ENCODE data around the gene AGMO. TPM values are rescaled to one million over a fixed set of nuclear protein-coding genes. Genes with fewer than 3 reads are reported as not detected.
A peak's percentile ranks its signal among the peaks of the same experiment; 100 is the strongest.

Gene AGMO
- polyA plus RNA-seq, 2 of the 4 experiments (the other 2 are of a cell fraction): 2.6 to 7.9 TPM

- TF ChIP-seq RAD21 (conservative IDR thresholded peaks at IDR 0.05 in 1 of 2, IDR thresholded peaks at IDR 0.05 in 1 of 2) (peak; percentile 70 to 73), ESRRA (IDR thresholded peaks at IDR 0.05; ENCODE audit: borderline replicate concordance, low read length) (no peak), KDM5A (IDR thresholded peaks at IDR 0.05) (no peak)
These were observed 235.7 kb downstream of the AGMO start (continued) for GRCh38 chr7:15326044-15326644.

GRCh38 chr7:15323550-15323949 lies 238.3 kb downstream of the AGMO start:
- Histone ChIP-seq H3K4me3 (no peak overlapping the region), H3K27ac (no peak overlapping the region), H3K4me1 (no peaks in the 10 kb centered on the region), H3K4me2 (no peak overlapping the region), H3K9me3 (no peaks in the 10 kb centered on the region)
- WGBS (ENCODE audit: missing lambda C conversion rate): 43% methylated on average over 6 of the region's 6 CpGs
- FAIRE-seq (no peak), ATAC-seq (no peak), DNase-seq (ENCODE audit: low read depth in 1 of 2, low spot score in 1 of 2) (no peak)
- CTCF ChIA-PET: interaction anchor here (0.7 kb wide), 1 partner anchor 398 kb away, joined by 3 read pairs; no protein-coding TSS in a partner anchor
- TF ChIP-seq KDM1A (IDR thresholded peaks at IDR 0.05; ENCODE audit: low read depth): no peak
- no peak for TF ChIP-seq BHLHE40 (IDR thresholded peaks at IDR 0.05; ENCODE audit: low read depth, low read length)
- no peak for TF ChIP-seq FOSL2 (IDR thresholded peaks at IDR 0.05)
- no peak for TF ChIP-seq FOSL2 (CRISPR knock-in tag; IDR thresholded peaks at IDR 0.05)
- TF ChIP-seq RAD21 (conservative IDR thresholded peaks at IDR 0.05 in 1 of 2, IDR thresholded peaks at IDR 0.05 in 1 of 2): no peak
- TF ChIP-seq RCOR1 (IDR thresholded peaks at IDR 0.05; ENCODE audit: low read depth, low read length): no peak
- TF ChIP-seq MYC (IDR thresholded peaks at IDR 0.05; ENCODE audit: borderline replicate concordance, low read length): no peak
- no peak for TF ChIP-seq CHD2 (IDR thresholded peaks at IDR 0.05; ENCODE audit: low read length, partially characterized antibody)
- no peak for TF ChIP-seq ATOH8 (CRISPR knock-in tag; IDR thresholded peaks at IDR 0.05; ENCODE audit: low read depth)
- no peak for TF ChIP-seq TP53 (CRISPR knock-in tag; IDR thresholded peaks at IDR 0.05)
- no peak for TF ChIP-seq RFX5 (IDR thresholded peaks at IDR 0.05)
- no peak for TF ChIP-seq EHF (CRISPR knock-in tag; IDR thresholded peaks at IDR 0.05)
- TF ChIP-seq ZC3H11A (IDR thresholded peaks at IDR 0.05): no peak
- POLR2A ChIA-PET: no interaction called here

GRCh38 chr7:15317215-15317614 lies 244.6 kb downstream of the AGMO start:
- ATAC-seq: no peak
- FAIRE-seq: no peak
- Histone ChIP-seq H3K4me3 (no peak overlapping the region), H3K4me1 (no peaks in the 10 kb centered on the region), H3K9me3 (no peaks in the 10 kb centered on the region), H3K4me2 (no peak overlapping the region), H3K27ac (no peak overlapping the region)
- 29% methylated on average over 4 of the region's 4 CpGs for WGBS (ENCODE audit: missing lambda C conversion rate)
- POLR2A ChIA-PET: no interaction called here
- no peak for DNase-seq (ENCODE audit: low read depth in 1 of 2, low spot score in 1 of 2)
- TF ChIP-seq CBX8 (IDR thresholded peaks at IDR 0.05): no peak
- TF ChIP-seq JUNB (IDR thresholded peaks at IDR 0.05): no peak
- TF ChIP-seq FOSL2 (IDR thresholded peaks at IDR 0.05): no peak
- no peak for TF ChIP-seq FOSL2 (CRISPR knock-in tag; IDR thresholded peaks at IDR 0.05)
- TF ChIP-seq SREBF2 (IDR thresholded peaks at IDR 0.05): no peak
- no peak for TF ChIP-seq RARB (CRISPR knock-in tag; IDR thresholded peaks at IDR 0.05)
- no peak for TF ChIP-seq ZC3H11A (IDR thresholded peaks at IDR 0.05)
- TF ChIP-seq HEYL (CRISPR knock-in tag; IDR thresholded peaks at IDR 0.05): no peak
- TF ChIP-seq HES2 (IDR thresholded peaks at IDR 0.05): no peak
- no peak for TF ChIP-seq PHF8 (IDR thresholded peaks at IDR 0.05; ENCODE audit: borderline replicate concordance, low read depth)
- TF ChIP-seq RFX5 (IDR thresholded peaks at IDR 0.05): no peak
- no peak for TF ChIP-seq ATOH8 (CRISPR knock-in tag; IDR thresholded peaks at IDR 0.05; ENCODE audit: low read depth)
- TF ChIP-seq EHMT2 (IDR thresholded peaks at IDR 0.05; ENCODE audit: low read depth): no peak
- no peak for TF ChIP-seq CHD4 (IDR thresholded peaks at IDR 0.05; ENCODE audit: borderline replicate concordance)
- TF ChIP-seq SMC3 (IDR thresholded peaks at IDR 0.05): no peak
- CTCF ChIA-PET: no interaction called here
